CD14-positive monocyte (primary cell): ENCODE data around the gene TRIM60. TPM values are rescaled to one million over a fixed set of nuclear protein-coding genes. Genes with fewer than 3 reads are reported as not detected.
"Not testable (repeated sequence)": the region's sequence is repeated elsewhere in the genome, so short reads cannot be mapped to it uniquely, and the experiment has no call there.

Experiments used
- DNase-seq, 3 donors: peaks; one replicate each; pipeline ENCODE4 v3.0.0-alpha.2; 2011 to 2022
- H2AFZ ChIP-seq: 2 replicates; pipeline ENCODE4 v1.6.0; 2012; ENCODE audit warnings: mild to moderate bottlenecking, low read depth, low read length, inconsistent platforms; ENCODE audit not compliant: insufficient read depth, poor library complexity, severe bottlenecking
- H3K27ac ChIP-seq, 2 donors: 1 replicate in 1 of 2; 2 replicates in 1 of 2; pipeline ENCODE4 v1.5.1; 2012 to 2013; ENCODE audit warnings: low read length in 2 of 2, control low read depth in 1 of 2, inconsistent platforms in 1 of 2, low read depth in 1 of 2, mild to moderate bottlenecking in 1 of 2
- H3K27me3 ChIP-seq, 2 donors: one replicate each; pipeline versions ENCODE4 v1.6.0 to v1.6.1; 2011 to 2013; ENCODE audit warnings: low read length in 2 of 2; ENCODE audit not compliant: control insufficient read depth in 2 of 2, insufficient read depth in 2 of 2
- H3K36me3 ChIP-seq, 2 donors: replicated peaks in 1 of 2; 1 replicate in 1 of 2; 2 replicates in 1 of 2; pipeline versions ENCODE4 v1.5.1 to v1.6.1; 2012 to 2013; ENCODE audit warnings: low read length in 2 of 2, control low read depth in 1 of 2, inconsistent platforms in 1 of 2, mild to moderate bottlenecking in 1 of 2; ENCODE audit not compliant: insufficient read depth in 2 of 2, control insufficient read depth in 1 of 2
- H3K4me1 ChIP-seq, 2 donors: 1 replicate in 1 of 2; 2 replicates in 1 of 2; pipeline versions ENCODE4 v1.5.1 to v1.6.1; 2012 to 2013; ENCODE audit warnings: low read length in 2 of 2, control low read depth in 1 of 2, inconsistent platforms in 1 of 2, mild to moderate bottlenecking in 1 of 2, moderate library complexity in 1 of 2; ENCODE audit not compliant: insufficient read depth in 2 of 2, control insufficient read depth in 1 of 2
- H3K4me2 ChIP-seq: replicated peaks from 2 replicates; pipeline ENCODE3; 2012; ENCODE audit warnings: low read length, moderate library complexity, mild to moderate bottlenecking; ENCODE audit not compliant: poor library complexity, severe bottlenecking; ENCODE audit errors: extremely low read depth
- H3K4me3 ChIP-seq, 3 experiments: fragments of 200-600 bp in 1 of 3; sonication (generic) in 1 of 3; replicated peaks in 1 of 3; 1 replicate in 2 of 3; 2 replicates in 1 of 3; pipeline ENCODE4 v1.5.1; 2011 to 2013; ENCODE audit warnings: low read length in 3 of 3, mild to moderate bottlenecking in 3 of 3, control low read depth in 2 of 3, low read depth in 2 of 3, inconsistent platforms in 1 of 3, moderate library complexity in 1 of 3
- H3K79me2 ChIP-seq: 2 replicates; pipeline ENCODE4 v1.6.0; 2012; ENCODE audit warnings: mild to moderate bottlenecking, control low read depth, inconsistent platforms, low read length, moderate library complexity; ENCODE audit not compliant: insufficient read depth
- H3K9ac ChIP-seq: 2 replicates; pipeline ENCODE4 v1.6.0; 2017; ENCODE audit warnings: low read length, mild to moderate bottlenecking; ENCODE audit not compliant: insufficient read depth, poor library complexity, severe bottlenecking
- H3K9me3 ChIP-seq, 2 donors: replicated peaks in 1 of 2; 1 replicate in 1 of 2; 2 replicates in 1 of 2; pipeline versions ENCODE4 v1.5.1 to v1.6.1; 2012 to 2013; ENCODE audit warnings: low read length in 2 of 2, control low read depth in 1 of 2; ENCODE audit not compliant: control insufficient read depth in 1 of 2, insufficient read depth in 1 of 2
- H4K20me1 ChIP-seq: 2 replicates; pipeline ENCODE4 v1.6.0; 2012; ENCODE audit warnings: mild to moderate bottlenecking, low read length, control low read depth, moderate library complexity; ENCODE audit not compliant: insufficient read depth
- H3K27ac Mint-ChIP-seq, 7 donors: one replicate each; pipeline ENCODE4 v1.8.0; 2020; ENCODE audit warnings: mild to moderate bottlenecking in 7 of 7, mixed read lengths in 7 of 7, moderate library complexity in 6 of 7, inconsistent platforms in 2 of 7
- H3K27me3 Mint-ChIP-seq, 3 donors: one replicate each; pipeline ENCODE4 v1.8.0; 2021 to 2022; ENCODE audit warnings: low read depth in 3 of 3, mild to moderate bottlenecking in 3 of 3, mixed read lengths in 3 of 3, moderate library complexity in 3 of 3, inconsistent platforms in 1 of 3
- H3K36me3 Mint-ChIP-seq, 2 donors: one replicate each; pipeline ENCODE4 v1.8.0; 2020; ENCODE audit warnings: mixed read lengths in 2 of 2, inconsistent platforms in 1 of 2, mild to moderate bottlenecking in 1 of 2
- H3K4me1 Mint-ChIP-seq: one replicate; pipeline ENCODE4 v1.8.0; 2020; ENCODE audit warnings: mild to moderate bottlenecking, mixed read lengths
- H3K4me3 Mint-ChIP-seq, 2 donors: one replicate each; pipeline ENCODE4 v1.8.0; 2020; ENCODE audit warnings: mild to moderate bottlenecking in 2 of 2, mixed read lengths in 2 of 2, moderate library complexity in 1 of 2
- H3K9me3 Mint-ChIP-seq, 7 donors: one replicate each; pipeline ENCODE4 v1.8.0; 2020 to 2022; ENCODE audit warnings: mixed read lengths in 7 of 7, mild to moderate bottlenecking in 6 of 7, moderate library complexity in 6 of 7, inconsistent platforms in 2 of 7
- WGBS: methylation state at CpG from one replicate; pipeline ENCODE4 v1.1.5; 2013; ENCODE audit warnings: missing lambda C conversion rate; ENCODE audit not compliant: insufficient coverage; 5-methylcytosine and 5-hydroxymethylcytosine counted together
- intact Hi-C, 2 donors: fragments of 100-400 bp; cut with micrococcal nuclease; formaldehyde crosslinking; loops; one replicate each; pipeline versions ENCODE4 v1.15.0 to v1.15.1; 2023
- polyA plus RNA-seq, 3 donors: library from polyadenylated mRNA; depleted of rRNA in 1 of 3; unstranded in 2 of 3; stranded (reverse) in 1 of 3; fragments of 300-500 nt in 2 of 3; fragments of >200 nt in 1 of 3; fragmentation: Illumina TruSeq in 2 of 3; gene quantifications; 1 replicate in 2 of 3; 2 replicates in 1 of 3; pipeline ENCODE4 v1.2.3, GENCODE V29; 2012 to 2021
- TF ChIP-seq, protein P1 (sequence below): fragments of 200-600 bp; IDR thresholded peaks from one replicate; pipeline ENCODE4 v1.8.0; 2022; ENCODE audit warnings: antibody characterized with exemption, mild to moderate bottlenecking

TRIM60 gene
- polyA plus RNA-seq, 3 donors, result not detected

DNA sequence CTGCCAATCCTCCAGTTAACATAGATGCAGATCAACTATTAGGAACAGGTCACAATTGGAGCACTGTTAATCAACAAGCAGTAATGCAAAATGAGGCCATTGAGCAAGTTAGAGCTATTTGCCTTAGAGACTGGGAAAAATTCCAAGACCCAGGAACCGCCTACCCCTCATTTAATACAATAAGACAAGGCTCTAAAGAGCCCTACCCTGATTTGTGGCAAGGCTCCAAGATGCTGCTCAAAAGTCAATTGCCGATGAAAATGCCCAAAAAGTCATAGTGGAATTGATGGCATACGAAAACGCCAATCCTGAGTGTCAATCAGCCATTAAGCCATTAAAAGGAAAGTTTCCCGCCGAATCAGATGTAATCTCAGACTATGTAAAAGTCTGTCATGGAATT, 33.9 kb upstream of the TRIM60 start:
- TF ChIP-seq, protein P1, sequence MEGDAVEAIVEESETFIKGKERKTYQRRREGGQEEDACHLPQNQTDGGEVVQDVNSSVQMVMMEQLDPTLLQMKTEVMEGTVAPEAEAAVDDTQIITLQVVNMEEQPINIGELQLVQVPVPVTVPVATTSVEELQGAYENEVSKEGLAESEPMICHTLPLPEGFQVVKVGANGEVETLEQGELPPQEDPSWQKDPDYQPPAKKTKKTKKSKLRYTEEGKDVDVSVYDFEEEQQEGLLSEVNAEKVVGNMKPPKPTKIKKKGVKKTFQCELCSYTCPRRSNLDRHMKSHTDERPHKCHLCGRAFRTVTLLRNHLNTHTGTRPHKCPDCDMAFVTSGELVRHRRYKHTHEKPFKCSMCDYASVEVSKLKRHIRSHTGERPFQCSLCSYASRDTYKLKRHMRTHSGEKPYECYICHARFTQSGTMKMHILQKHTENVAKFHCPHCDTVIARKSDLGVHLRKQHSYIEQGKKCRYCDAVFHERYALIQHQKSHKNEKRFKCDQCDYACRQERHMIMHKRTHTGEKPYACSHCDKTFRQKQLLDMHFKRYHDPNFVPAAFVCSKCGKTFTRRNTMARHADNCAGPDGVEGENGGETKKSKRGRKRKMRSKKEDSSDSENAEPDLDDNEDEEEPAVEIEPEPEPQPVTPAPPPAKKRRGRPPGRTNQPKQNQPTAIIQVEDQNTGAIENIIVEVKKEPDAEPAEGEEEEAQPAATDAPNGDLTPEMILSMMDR, result no peak
- Histone ChIP-seq H4K20me1 (no peaks in the 10 kb centered on the region), H3K27ac (no peak overlapping the region), H3K9me3 (no peaks in the 10 kb centered on the region), H3K27me3 (no peaks in the 10 kb centered on the region), H3K4me2 (no peak overlapping the region), H2AFZ (no peak overlapping the region), H3K36me3 (no peaks in the 10 kb centered on the region), H3K4me3 (no peak overlapping the region), H3K4me1 (no peaks in the 10 kb centered on the region), H3K9ac (no peak overlapping the region), H3K79me2 (no peaks in the 10 kb centered on the region)
- H3K9me3 Mint-ChIP-seq, result no peaks in the 10 kb centered on the region
- H3K36me3 Mint-ChIP-seq, result no peaks in the 10 kb centered on the region
- DNase-seq, result no peak
- H3K4me1 Mint-ChIP-seq, result no peaks in the 10 kb centered on the region
- intact Hi-C loops, result no loop called here
- 96% methylated on average over 4 of the region's 6 CpGs for WGBS
- H3K27ac Mint-ChIP-seq, result no peak overlapping the region
- H3K27me3 Mint-ChIP-seq, result peaks cover 4 to 12% (median 8%) of the 10 kb centered on the region in 3 donors
- no peak overlapping the region for H3K4me3 Mint-ChIP-seq

DNA sequence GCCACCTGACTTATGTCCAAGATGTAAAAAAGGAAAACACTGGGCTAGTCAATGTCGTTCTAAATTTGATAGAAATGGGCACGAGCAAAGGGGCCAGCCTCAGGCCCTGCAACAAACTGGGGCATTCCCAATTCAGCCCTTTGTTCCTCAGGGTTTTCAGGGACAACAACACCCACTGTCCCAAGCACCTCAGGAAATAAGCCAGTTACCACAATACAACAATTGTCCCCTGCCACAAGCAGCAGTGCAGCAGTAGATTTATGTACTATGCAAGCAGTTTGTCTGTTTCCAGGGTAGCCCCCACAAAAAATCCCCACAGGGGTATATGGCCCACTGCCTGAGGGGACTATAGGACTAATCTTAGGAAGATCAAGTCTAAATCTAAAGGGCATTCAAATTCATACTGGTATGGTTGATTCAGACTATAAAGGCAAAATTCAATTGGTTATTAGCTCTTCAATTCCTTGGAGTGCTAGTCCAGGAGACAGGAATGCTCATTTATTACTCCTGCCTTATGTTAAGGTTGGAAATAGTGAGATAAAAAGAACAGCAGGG, 33.2 kb upstream of the TRIM60 start:
- H3K4me1 ChIP-seq, H3K27ac Mint-ChIP-seq, DNase-seq, H3K36me3 Mint-ChIP-seq, H3K9ac ChIP-seq, H3K9me3 Mint-ChIP-seq, H2AFZ ChIP-seq, H3K4me3 ChIP-seq, H3K4me3 Mint-ChIP-seq, H3K4me2 ChIP-seq, H3K79me2 ChIP-seq, H3K27ac ChIP-seq, H3K36me3 ChIP-seq, H3K27me3 ChIP-seq, H3K9me3 ChIP-seq, H3K4me1 Mint-ChIP-seq, intact Hi-C loops, H4K20me1 ChIP-seq: not testable (repeated sequence)
- H3K27me3 Mint-ChIP-seq, result peaks cover 4 to 12% (median 8%) of the 10 kb centered on the region in 3 donors
- 100% methylated on average over 2 of the region's 2 CpGs for WGBS

DNA sequence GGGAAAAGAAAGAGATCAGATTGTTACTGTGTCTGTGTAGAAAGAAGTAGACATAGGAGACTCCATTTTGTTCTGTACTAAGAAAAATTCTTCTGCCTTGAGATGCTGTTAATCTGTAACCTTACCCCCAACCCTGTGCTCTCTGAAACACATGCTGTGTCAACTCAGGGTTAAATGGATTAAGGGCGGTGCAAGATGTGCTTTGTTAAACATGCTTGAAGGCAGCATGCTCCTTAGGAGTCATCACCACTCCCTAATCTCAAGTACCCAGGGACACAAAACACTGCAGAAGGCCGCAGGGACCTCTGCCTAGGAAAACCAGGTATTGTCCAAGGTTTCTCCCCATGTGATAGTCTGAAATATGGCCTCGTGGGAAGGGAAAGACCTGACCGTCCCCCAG, 29.8 kb upstream of the TRIM60 start:
- DNase-seq, H3K27ac ChIP-seq, H3K27me3 ChIP-seq, H3K9ac ChIP-seq, H3K36me3 Mint-ChIP-seq, H3K79me2 ChIP-seq, H3K27ac Mint-ChIP-seq, H3K4me1 ChIP-seq, H3K4me1 Mint-ChIP-seq, H4K20me1 ChIP-seq, intact Hi-C loops, H3K4me3 ChIP-seq, H2AFZ ChIP-seq, H3K4me3 Mint-ChIP-seq, H3K36me3 ChIP-seq, H3K9me3 ChIP-seq, H3K4me2 ChIP-seq, H3K9me3 Mint-ChIP-seq: not testable (repeated sequence)
- peaks cover 4 to 11% (median 8%) of the 10 kb centered on the region in 3 donors for H3K27me3 Mint-ChIP-seq
- WGBS, result no CpG with 5 or more reads among the region's 4 CpGs
